Stimulated activated CD8-positive, alpha-beta memory T cell treated with anti-CD3 and anti-CD28 coated beads, Interleukin-12 subunit alpha, Interleukin-12 subunit beta, amount 100 ng/mL, for 4 hours (primary cell): ENCODE results near the gene CCDC57.
"Not testable (repeated sequence)": the region's sequence is repeated elsewhere in the genome, so short reads cannot be mapped to it uniquely, and the experiment has no call there.

Experiments
- DNase-seq: peaks from one replicate; pipeline ENCODE4 v3.0.0-alpha.2; 2020; ENCODE audit warnings: low read depth

CCDC57 gene

DNA sequence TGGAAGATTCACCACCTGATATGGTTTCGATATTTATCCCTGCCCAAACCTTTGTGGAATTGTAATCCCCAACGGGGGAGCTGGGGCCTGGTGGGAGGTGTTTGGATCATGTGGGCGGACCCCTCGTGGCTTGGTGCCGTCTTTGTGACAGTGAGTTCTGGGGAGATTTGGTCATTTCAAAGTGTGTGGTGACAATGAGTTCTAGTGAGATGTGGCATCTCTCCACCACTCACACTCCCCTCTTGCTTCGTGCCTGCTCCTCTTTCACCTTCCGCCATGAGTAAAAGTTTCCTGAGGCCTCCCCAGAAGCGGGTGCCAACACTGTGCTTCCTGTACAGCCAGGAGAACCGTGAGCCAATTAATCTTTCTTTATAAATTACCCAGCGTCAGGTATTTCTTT lies 9.7 kb downstream of the CCDC57 start:
- no peak for DNase-seq

DNA sequence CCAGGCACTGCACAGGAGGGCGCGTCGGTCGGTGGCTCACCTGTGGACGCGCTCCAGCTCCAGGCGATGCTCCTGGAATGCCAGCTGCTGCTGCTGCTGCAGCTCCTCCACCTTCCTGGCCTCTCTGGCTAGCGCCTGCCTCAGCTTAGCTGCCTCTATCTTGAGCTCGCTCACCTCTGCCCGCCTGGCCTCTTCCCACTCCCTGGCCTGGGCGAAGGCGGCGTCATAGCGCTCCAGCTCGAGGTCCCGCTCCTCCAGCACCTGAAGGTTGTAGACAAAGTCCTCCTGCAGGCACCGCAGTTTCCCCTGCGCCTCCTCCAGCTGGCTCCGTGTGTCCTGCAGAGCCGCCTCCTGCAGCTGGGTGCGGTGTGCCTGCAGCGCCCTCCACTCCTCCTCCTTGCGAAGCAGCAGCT lies 11.1 kb downstream of the CCDC57 start:
- no peak for DNase-seq

GRCh38 chr17:82200743-82201497 lies 11.7 kb downstream of the CCDC57 start:
- DNase-seq: peak; percentile 31

- no peak for DNase-seq
These were observed 12.5 kb downstream of the CCDC57 start for GRCh38 chr17:82200135-82200534.

GRCh38 chr17:82199496-82199895 lies 13.1 kb downstream of the CCDC57 start:
- DNase-seq: no peak

GRCh38 chr17:82198092-82198491 lies 14.6 kb downstream of the CCDC57 start:
- no peak for DNase-seq

DNA sequence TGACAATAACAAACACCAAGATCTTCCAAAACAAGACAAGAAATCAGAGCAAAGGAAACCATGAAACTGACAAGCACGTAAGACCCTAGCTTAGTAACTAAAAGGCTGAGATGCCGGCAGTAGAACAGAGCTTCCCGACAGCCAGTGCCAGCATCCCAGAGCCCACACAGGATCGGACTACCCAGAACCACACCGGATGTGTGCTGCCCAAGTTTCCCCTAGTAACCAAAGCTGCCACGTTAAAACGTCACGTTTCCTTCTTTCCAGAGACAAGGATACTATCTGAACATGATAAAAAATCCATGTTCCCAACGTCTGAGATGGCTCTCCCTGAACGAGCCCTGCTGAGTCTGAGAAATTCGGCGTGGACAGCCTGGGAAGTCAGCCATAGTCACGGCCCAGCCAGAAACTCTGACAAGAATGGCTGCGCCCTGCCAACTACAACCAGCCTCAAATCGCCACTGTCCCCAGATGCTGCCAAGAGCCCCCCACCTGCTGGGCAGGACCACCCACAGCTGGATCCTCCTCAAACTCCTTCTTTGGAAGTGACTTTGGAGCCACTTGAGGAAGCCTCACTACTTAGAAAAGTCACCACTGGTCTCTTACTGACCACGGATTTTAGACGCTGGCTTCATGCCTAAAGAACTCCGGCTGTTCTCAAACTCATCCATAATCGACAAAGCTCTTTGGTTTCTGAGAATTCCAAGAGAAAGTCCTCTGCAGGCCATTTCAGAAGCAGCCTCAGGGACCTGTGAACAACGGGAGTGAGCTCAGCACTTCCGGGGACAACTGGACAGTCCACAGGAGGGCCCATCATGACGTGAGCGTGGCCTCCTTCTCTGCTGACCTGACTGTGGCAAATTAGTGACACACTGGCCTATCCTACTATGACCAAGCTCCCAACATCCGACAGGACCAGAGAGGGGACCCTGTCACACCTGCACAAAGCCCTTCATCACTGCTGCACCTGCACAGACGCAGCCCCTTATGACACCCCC lies 16.7 kb downstream of the CCDC57 start:
- no peak for DNase-seq

- no peak for DNase-seq
These were observed 17.9 kb downstream of the CCDC57 start for GRCh38 chr17:82194765-82195164.

- DNase-seq: no peak
These were observed 19.0 kb downstream of the CCDC57 start for GRCh38 chr17:82193520-82194220.

- DNase-seq: not testable (repeated sequence)
These were observed 19.6 kb downstream of the CCDC57 start for GRCh38 chr17:82193050-82193449.

- no peak for DNase-seq
These were observed 24.4 kb downstream of the CCDC57 start for GRCh38 chr17:82188001-82188961.

- DNase-seq: no peak
These were observed 25.1 kb downstream of the CCDC57 start for GRCh38 chr17:82187500-82187899.

- no peak for DNase-seq
These were observed 26.4 kb downstream of the CCDC57 start for GRCh38 chr17:82186221-82186620.

DNA sequence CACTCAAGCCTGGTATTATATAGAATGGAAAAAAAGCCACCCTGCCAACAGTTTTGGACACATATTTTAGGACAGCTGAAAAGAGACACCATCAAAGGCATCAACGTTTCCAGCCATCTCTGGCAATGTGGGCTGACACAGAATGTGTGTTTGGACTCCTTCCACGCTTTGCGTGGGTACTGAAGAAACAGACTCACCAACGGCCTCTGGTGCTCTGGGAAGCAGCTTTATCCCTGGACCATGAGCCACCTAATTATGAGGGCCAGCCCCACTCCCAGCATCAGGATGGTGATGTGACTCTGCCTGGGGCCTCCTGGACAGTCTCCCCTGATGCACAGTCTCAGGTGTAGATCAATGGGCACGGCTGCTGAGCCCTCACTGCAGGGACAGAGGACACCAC lies 27.9 kb downstream of the CCDC57 start:
- no peak for DNase-seq

GRCh38 chr17:82180776-82181528 lies 31.7 kb downstream of the CCDC57 start:
- no peak for DNase-seq

DNA sequence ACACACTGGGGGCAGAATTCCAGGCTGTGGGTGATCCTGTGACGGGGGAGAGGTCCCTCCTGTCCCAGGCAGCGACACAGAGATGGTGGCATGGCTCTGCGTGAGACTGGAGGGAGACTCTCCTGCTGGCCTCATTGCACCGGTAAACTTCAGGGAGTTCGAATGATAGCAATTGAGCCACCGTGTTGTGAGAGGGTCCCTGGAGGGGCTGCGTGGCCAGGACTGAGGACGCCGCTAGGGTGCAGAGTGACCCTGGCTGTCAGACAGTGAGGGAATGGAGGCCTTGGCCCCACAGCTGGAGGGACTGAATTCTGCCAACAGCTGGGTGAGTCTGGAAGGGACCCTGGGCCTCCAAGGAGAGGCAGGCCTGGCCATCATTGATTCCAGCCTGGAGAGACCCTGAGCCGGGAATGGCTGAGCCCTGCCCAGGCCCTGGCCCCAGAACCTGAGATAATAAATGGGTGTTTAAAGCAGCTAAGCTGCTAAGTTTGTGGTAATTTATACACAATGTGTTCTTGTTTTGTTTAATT lies 32.6 kb downstream of the CCDC57 start:
- DNase-seq: no peak

DNA sequence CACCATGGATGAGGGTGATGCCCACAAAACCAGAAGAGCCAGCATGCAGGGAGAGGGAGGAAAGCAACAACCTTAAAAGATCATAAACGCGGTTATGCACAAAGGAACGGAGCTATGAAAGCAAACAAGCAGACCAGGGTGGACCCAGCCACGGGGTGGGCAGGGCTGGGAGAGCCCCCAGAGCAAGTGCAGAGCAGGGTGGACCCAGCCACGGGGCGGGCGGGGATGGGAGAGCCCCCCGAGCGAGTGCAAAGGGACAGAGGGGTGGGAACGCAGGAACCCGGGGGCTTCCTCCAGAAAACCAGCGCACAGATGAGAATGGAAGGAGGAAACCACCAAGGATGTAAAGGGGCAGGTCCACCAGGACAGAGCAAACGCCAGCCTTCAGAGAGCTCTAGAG lies 33.2 kb downstream of the CCDC57 start:
- no peak for DNase-seq

DNA sequence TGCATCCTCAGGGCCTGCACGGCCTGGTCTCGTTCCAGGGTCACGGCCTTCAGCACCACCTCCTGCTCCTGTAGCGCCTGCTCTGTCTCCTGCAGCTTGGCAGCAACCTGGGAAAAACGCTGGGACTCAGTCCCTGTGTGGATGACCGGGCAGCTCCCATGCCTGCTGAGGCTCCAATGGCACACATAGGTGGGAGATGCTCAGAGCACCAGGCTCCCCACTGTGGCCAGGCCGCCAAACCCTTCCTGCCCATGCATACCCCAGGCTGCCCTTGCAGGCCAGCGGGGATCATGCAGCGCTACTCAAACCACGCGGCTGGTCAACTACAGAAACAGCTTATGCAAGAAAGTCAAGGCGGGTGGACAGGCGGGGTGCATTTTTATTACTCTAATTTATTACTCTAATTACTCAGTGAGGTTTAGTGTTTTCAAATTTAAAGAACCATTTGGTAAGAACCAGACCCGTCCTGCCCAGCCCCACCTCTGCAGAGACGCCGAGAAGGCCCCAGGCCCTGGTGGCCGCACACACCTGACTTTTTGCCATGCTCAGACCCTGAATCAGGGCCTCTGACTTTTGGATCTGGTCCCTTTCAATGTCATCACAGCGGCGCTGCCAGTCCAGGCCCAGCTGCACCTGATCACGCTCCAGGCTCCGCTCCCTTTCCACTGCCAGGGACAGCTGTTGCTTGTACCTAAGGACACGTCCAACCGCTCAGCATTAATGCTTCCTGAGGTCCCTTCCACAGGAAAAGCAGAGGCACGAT lies 34.0 kb downstream of the CCDC57 start:
- no peak for DNase-seq

DNA sequence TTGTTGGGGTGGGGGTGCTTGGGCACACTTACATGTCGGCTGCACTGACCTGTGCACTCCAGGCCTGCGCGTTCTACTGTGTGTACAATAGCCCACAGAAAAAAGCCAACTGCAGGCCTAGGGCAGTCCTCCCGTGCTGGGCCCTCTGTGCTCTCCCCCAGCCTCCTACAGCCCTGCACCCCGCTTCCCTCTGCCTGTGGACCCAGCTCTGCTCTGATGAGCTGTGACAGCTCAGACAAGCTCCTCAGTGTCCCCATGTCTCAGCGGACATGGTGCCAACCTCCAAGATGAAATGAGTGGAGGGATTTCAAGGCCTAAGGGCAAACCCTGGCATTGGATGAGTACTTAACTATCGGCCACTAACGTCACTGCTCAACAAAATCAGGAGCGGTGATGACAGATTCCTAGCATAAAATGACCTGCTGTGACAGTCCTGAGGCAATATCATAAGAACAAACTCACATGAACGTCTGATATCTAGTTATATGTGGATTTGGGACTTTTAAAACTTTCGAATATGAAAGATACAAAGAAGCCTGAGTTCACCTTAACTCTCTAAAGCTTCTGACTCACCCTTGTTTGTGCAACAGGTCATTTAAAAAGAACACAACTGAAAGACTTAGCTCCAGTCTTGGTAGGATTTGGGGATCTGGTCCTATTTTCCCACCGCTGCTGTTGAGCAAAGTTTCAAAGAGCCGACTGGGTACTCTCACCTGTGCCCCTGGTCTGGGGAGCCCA lies 34.7 kb downstream of the CCDC57 start:
- DNase-seq: no peak
